ENCODE measurements around the gene RAF1.
"Not testable (repeated sequence)": the region's sequence is repeated elsewhere in the genome, so short reads cannot be mapped to it uniquely, and the experiment has no call there.

Gene RAF1

GRCh38 chr3:12633108-12633507, 30.8 kb downstream of the RAF1 start:
- no peak for DNase-seq

- no peak for DNase-seq
Observed at GRCh38 chr3:12632523-12632922, 31.4 kb downstream of the RAF1 start.

- not testable (repeated sequence) for DNase-seq
Observed at GRCh38 chr3:12630843-12631242, 33.1 kb downstream of the RAF1 start.

GRCh38 chr3:12630292-12630691, 33.6 kb downstream of the RAF1 start:
- DNase-seq, result no peak

GRCh38 chr3:12629560-12629959, 34.4 kb downstream of the RAF1 start:
- DNase-seq, result no peak

GRCh38 chr3:12628813-12629212, 35.1 kb downstream of the RAF1 start:
- no peak for DNase-seq

- DNase-seq, result peak in 1 of 5 experiments; percentile 34
Observed at GRCh38 chr3:12627370-12627769, 36.5 kb downstream of the RAF1 start.

- DNase-seq, result not testable (repeated sequence)
Observed at GRCh38 chr3:12624964-12625363, 39.0 kb downstream of the RAF1 start.

GRCh38 chr3:12624056-12624455, 39.9 kb downstream of the RAF1 start:
- DNase-seq, result no peak

- no peak for DNase-seq
Observed at GRCh38 chr3:12622335-12622734, 41.6 kb downstream of the RAF1 start.

GRCh38 chr3:12620729-12621128, 43.2 kb downstream of the RAF1 start:
- DNase-seq, result no peak

- DNase-seq, result no peak
Observed at GRCh38 chr3:12620305-12620704, 43.6 kb downstream of the RAF1 start.

GRCh38 chr3:12618426-12618825, 45.5 kb downstream of the RAF1 start:
- no peak for DNase-seq

- peak in 1 of 5 experiments; percentile 45 for DNase-seq
Observed at GRCh38 chr3:12615266-12615665, 48.7 kb downstream of the RAF1 start.

GRCh38 chr3:12613250-12613649, 50.7 kb downstream of the RAF1 start:
- peak in 2 of 5 experiments; percentile 4 to 67 for DNase-seq

- peak in 1 of 5 experiments; percentile 69 for DNase-seq
Observed at GRCh38 chr3:12612514-12613226, 51.2 kb downstream of the RAF1 start.

- no peak for DNase-seq
Observed at GRCh38 chr3:12611117-12611516, 52.8 kb downstream of the RAF1 start.

GRCh38 chr3:12608376-12608775, 55.5 kb downstream of the RAF1 start:
- DNase-seq, result peak in 1 of 5 experiments; percentile 15

- DNase-seq, result no peak
Observed at GRCh38 chr3:12603969-12604368, 59.9 kb downstream of the RAF1 start.

- no peak for DNase-seq
Observed at GRCh38 chr3:12601072-12601471, 62.8 kb downstream of the RAF1 start.

- DNase-seq, result no peak
Observed at GRCh38 chr3:12598890-12599289, 65.0 kb downstream of the RAF1 start.

- no peak for DNase-seq
Observed at GRCh38 chr3:12593473-12593872, 70.4 kb downstream of the RAF1 start.

- no peak for DNase-seq
Observed at GRCh38 chr3:12591997-12592715, 71.8 kb downstream of the RAF1 start.

- no peak for DNase-seq
Observed at GRCh38 chr3:12591456-12591855, 72.5 kb downstream of the RAF1 start.

Data from T-helper 2 cell (primary cell).